Nucleus accumbens (tissue), 56 donors: ENCODE data around the gene HSD11B1L.

Source experiments
- DNase-seq, 56 donors: peaks; one replicate each; lab custom pipeline; 2025; lab: John Stamatoyannopoulos, UW

HSD11B1L gene

DNA sequence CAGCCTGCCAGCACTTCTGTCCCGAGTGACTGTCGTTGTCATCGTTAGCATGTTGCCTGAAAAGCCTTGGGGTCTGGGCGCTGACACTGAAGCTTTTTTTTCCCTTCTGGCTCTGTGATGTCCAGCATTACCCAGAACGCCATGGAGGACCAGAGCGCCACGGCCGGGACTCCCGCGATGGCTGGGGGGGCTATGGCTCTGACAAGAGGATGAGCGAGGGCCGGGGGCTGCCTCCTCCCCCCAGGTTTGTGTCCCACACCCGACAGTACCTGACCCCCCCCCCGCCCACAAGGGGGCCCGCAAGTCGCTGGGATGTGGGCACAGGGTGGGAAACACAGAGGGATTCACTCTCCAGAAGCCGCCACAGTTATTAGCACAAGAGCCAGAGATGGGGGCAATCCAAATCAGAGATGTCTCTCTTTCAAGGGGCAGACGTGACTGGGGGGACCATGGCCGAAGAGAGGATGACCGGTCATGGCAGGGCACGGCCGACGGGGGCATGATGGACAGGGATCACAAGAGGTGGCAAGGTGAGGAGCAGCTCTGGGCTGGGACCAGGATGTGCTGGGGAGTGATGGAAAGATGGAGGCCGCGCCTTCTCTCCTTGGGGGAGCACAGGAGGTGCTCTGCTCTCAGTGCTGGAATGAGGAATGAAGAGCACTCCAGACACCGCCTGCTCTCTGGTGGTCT, 13.8 kb upstream of the HSD11B1L start:
- DNase-seq, result no peak

DNA sequence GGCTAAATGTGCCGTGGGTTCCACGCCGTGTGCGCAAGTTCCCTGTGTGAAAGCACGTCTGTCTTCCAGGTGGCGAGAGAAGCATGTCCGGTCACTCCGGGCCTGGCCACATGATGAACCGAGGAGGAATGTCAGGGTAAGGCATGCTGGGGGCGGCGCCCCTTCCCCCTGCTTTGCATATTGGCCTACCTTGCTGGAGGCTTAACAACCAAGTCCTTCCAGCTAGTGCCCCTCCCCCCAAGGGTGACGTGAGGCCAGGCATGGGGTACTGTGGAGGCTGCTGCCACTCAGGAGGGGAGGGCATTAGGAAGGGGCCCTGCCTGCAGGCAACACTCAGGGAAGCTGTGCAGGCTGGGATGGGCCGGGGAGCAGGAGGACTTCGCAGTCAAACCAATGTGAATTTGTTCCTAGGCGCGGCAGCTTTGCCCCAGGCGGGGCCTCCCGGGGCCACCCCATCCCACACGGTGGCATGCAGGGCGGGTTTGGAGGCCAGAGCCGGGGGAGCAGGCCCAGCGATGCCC, 13.0 kb upstream of the HSD11B1L start:
- no peak for DNase-seq

DNA sequence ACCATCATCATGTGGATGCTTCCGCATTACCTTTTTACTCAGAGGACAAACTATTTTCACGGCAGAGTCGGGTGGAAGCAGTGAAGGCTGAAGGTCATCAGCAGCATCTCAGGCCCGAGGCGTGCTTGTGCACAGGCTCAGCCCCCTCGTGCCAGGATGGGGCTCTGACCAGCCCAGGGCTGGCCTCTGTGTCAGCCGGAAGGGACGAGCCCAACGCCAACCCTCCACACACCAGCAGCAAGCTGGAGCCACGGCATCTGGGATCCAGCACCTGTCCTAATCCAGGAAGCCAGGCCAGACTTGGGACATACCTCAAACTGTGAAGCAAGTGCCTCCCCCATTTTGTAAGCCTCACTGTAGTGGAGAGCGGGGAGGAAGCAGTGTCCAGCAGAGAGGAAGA, 11.6 kb upstream of the HSD11B1L start:
- DNase-seq, result no peak

- DNase-seq, result no peak
Measured at GRCh38 chr19:5671600-5671999, 9.2 kb upstream of the HSD11B1L start.

DNA sequence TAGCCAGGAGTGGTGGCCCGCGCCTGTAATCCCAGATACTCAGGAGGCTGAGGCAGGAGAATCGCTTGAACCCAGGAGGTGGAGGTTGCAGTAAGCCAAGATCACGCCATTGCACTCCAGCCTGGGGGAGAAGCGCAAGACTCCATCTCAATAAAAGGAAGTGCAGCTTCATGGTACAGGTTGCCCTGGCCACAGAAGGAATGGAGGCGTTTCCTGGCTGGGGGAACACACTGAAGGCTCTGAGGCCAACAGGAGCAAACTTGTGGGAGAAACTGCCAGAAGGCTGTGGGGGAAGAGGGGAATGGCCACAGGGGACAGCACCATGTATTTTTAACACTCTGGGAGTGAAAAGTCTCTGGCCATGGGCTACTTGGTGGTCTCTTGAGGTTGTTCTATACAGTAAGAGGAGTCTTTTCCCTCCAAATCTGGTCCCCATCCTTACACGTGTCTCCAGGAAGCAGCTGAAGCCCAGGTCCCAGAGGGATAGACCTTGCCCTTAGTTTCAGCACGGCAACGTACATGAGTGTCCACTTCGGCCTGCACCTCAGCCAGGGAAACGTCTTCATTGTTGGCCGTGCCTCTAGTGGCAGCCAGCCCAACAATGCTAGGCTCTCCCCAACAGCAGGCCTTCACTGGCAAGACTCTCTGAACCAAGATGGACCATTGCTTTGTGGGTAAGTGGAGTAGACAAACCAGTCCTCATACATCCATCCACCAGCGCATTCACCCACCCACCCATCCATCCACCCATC, 7.9 kb upstream of the HSD11B1L start:
- no peak for DNase-seq

GRCh38 chr19:5673752-5674151, 7.1 kb upstream of the HSD11B1L start:
- DNase-seq, result no peak

GRCh38 chr19:5674714-5675113, 6.1 kb upstream of the HSD11B1L start:
- DNase-seq, result no peak

DNA sequence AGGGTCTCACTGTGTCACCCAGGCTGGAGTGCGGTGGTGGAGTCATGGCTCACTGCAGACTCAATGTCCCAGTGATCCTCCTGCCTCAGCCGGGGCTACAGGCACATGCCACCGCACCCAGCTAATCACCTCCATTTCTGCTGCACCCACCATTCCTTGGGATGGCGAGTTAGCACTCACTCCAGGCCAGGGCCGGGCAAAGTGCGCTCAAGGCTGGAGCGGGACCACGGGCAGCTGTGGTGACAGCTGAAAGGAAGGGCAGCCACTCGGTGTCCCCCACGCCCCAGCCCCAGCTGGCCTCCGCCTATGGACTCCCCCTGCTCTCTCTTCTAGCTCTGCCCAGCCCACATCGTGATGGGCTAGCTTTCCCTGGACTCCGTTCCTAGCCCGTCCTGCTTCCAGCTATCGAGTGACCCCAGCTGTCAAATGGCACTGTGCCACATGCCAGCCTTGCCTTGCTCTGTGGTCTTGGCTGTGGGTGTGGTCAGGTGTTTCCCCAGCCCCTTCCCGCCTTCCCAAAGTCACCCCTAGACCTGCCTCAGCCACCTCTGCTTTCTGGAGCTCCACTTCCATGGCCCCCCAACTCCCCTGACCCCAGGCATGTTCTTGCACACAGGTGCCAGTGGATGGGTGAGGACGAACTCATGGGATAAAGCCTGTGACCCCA, 4.6 kb upstream of the HSD11B1L start:
- no peak for DNase-seq

DNA sequence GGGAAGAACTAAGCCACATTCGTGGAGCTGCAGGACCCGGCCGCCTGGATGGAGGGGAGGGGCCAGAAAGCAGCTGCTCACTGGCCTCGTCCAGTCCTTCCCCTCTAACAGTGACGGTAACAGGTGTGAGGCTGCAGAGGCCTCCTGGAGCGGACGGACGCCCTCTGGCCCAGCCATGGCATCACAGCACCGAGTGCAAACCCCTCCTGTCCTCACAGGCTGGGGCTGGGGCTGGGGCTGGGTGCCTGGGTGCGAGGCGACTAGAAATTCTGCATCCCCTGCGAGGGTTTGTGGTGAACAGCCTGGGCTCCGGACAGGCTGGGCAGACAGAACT, 4.1 kb upstream of the HSD11B1L start:
- DNase-seq, result no peak

DNA sequence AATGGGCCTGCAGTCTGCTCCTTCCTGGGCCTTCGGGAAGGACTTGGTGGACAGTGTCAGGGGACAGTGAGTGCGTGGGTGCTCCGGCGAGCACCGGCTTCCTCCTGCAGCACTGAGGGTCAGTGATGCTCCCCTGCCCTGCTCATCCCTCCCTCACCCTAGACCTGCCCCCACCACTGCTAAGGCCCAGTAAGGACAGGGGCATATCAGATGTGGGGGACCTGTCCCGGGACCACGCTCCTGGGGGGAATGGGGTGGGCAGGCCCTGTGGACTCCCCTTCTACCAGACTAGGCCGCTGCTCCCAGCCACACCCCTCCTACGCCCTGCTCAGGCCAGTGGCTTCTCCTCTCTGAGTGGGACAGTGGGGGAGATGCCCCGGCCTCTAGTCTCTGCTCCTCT, 3.7 kb upstream of the HSD11B1L start:
- no peak for DNase-seq

GRCh38 chr19:5677580-5677979, 3.2 kb upstream of the HSD11B1L start:
- DNase-seq, result no peak

DNA sequence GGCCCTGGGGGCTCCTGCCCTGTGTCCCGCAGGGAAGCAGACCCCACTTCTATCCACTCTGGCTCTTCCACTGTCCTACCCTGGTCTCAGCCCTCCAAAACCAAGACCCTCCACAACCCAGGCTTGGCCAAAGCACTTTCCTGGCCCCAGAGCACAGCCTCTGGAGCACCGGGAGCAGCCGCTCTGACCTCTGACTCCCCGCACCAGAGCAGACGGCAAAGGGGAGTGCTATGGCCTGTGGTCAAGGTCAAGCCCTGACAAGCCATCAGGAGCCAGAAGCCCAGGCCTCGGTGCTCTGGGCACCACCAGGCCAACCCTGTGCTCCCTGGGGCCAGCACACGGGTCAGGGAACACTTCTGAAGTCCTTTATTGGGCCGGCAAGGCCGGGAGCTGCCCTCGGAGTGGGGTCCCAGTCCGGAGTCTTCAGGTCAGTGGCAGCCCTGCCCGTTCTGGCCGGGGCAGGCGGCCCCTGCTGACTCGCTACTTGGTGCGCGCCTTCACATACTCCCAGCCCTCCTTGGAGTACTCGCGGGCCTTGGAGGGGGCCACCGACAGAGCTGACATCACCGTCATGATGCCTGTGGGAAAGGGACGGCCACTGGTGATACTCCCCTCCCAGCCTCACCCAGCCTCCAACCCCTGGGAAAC, 2.6 kb upstream of the HSD11B1L start:
- no peak for DNase-seq

GRCh38 chr19:5679289-5680083, 1.3 kb upstream of the HSD11B1L start:
- DNase-seq, result peak in 1 of 56 donors; percentile 13

DNA sequence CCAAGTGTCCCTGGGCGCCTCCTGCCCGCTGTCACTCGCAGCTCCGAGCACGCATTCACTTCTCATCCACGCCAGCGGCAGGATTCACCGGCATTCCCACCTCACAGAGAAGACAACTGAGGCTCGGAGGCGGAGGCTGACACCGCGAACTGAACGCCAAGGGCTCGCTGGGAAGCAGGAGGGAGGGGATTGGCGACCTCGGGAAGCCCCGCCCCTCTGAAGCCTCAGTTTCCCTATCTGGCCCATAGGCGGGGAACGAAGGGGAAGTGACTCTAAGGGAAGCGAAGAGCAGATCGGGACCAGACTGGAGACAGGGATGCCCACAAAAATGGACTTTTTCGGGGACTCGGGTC, 767 bp upstream of the HSD11B1L start:
- peak in 19 of 56 donors; percentile 32 to 86 (median 72) for DNase-seq

DNA sequence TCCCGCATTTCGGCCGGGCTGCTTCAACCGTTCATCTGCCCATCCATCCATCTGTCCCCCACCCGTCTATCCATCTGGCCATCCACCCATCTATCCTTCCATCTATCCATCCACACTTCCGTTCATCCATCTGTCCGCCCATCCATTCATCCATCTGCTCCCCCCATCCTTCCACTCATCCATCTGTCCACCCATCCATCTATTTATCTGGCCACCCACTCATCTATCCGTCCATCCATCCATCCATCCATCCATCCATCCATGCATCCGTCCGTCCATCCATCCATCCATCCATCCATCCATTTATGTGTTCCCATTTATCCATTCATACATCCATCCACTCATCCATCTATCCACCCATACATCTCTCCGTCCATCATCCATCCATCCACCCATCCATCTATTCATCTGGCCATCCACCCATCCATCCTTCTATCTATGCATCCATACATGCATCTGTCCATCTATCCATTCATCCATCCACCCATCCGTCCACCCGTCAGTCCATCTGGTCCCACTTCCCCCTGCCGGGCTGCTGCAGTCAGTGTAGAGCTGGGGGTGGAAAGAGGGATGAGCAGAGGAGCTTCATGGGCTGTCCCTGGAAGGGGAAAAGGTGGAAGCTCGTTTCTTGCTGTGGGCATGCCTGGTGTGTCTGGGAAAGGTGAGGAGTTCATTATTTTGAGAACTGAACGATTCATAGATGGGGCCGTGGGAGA, 722 bp downstream of the HSD11B1L start:
- DNase-seq, result no peak

GRCh38 chr19:5682107-5682482, 1.3 kb downstream of the HSD11B1L start:
- no peak for DNase-seq

- no peak for DNase-seq
Measured at GRCh38 chr19:5683177-5683886, 2.5 kb downstream of the HSD11B1L start.

- DNase-seq, result no peak
Measured at GRCh38 chr19:5684694-5685430, 4.0 kb downstream of the HSD11B1L start.

DNA sequence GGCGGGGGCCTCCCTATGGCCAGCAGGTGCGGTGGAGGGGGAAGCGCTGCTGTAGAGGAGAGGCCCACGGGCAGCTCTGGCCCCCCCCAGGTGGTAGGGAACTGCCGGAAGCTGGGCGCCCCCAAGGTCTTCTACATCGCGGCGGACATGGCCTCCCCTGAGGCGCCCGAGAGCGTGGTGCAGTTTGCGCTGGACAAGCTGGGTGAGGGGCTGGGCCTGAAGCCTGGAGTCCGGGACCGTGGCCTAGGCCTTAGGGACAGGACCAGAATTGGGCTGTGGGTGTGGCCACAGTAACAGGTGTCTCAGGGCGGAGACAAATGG, 5.5 kb downstream of the HSD11B1L start:
- DNase-seq, result no peak
